Measurements from ENCODE around the gene ALAS1. TPM values are rescaled to one million over a fixed set of nuclear protein-coding genes. Genes with fewer than 3 reads are reported as not detected.

ALAS1 gene
- total and polyA plus RNA-seq, 2 of the 13 experiments (the other 11 are each of a cell fraction or from before 2014, with no cell fraction given): 36.0 to 43.2 TPM

- H3K9ac ChIP-seq (ENCODE audit: insufficient read depth, low read depth, low read length): no peak overlapping the region
- H3K27me3 ChIP-seq (ENCODE audit: control insufficient read depth in 1 of 2, insufficient read depth in 2 of 2, low read length in 2 of 2): no peaks in the 10 kb centered on the region
- no peak for ATAC-seq
- DNase-seq (ENCODE audit: low spot score): no peak
- TF ChIP-seq HNRNPL (IDR thresholded peaks at IDR 0.05; ENCODE audit: low read depth, low read length) (no peak), CREB1 (IDR thresholded peaks at IDR 0.05) (peak; percentile 54), CREB1 (CRISPR knock-in tag; IDR thresholded peaks at IDR 0.05) (no peak)
- H3K4me2 ChIP-seq (ENCODE audit: low read depth, low read length): no peak overlapping the region
- no peaks in the 10 kb centered on the region for H3K9me3 ChIP-seq (ENCODE audit: low read length)
- no TSS peak for BruUV-seq (replicated peaks)
- no peaks in the 10 kb centered on the region for H3K79me2 ChIP-seq (ENCODE audit: insufficient read depth, low read length)
- WGBS (ENCODE audit: low lambda C conversion rate): 81% methylated on average over 3 of the region's 8 CpGs
- FAIRE-seq: no peak
- H3K4me3 ChIP-seq (replicated peaks in 1 of 3; ENCODE audit: insufficient read depth in 1 of 3, low read depth in 2 of 3, low read length in 3 of 3): no peak overlapping the region
- POLR2A ChIA-PET: no interaction called here
- no peaks in the 10 kb centered on the region for H3K36me3 ChIP-seq (replicated peaks in 1 of 2; ENCODE audit: control insufficient read depth in 1 of 2, insufficient read depth in 2 of 2, low read length in 2 of 2)
- H3K4me1 ChIP-seq (ENCODE audit: insufficient read depth, low read length): peaks cover 90% of the 10 kb centered on the region
- no peak overlapping the region for H3K27ac ChIP-seq (ENCODE audit: extremely low read length, insufficient read depth, low read length)
- in situ Hi-C loops (cut with HindIII; ENCODE audit: extremely low pct_ligation_motif_present, low pct_unique_long_range_greater_than_20kb) (no loop called here), intact Hi-C loops (cut with micrococcal nuclease; ENCODE audit: unreplicated experiment) (no loop called here)
- no peak overlapping the region for H2AFZ ChIP-seq (ENCODE audit: low read length)
- H4K20me1 ChIP-seq (ENCODE audit: insufficient read depth, low read length): no peaks in the 10 kb centered on the region
- CTCF ChIA-PET (ENCODE audit: low intra/inter-chr PET ratio, low total read pairs): no interaction called here
Measured at GRCh38 chr3:52184690-52185089, 13.3 kb upstream of the ALAS1 start.

- peaks cover 90% of the 10 kb centered on the region for H3K4me1 ChIP-seq (ENCODE audit: insufficient read depth, low read length)
- 89% methylated on average over 2 of the region's 6 CpGs for WGBS (ENCODE audit: low lambda C conversion rate)
- DNase-seq (ENCODE audit: low spot score) (no peak), FAIRE-seq (no peak), ATAC-seq (no peak)
- H3K4me2 ChIP-seq (ENCODE audit: low read depth, low read length): no peak overlapping the region
- no TSS peak for BruUV-seq (replicated peaks)
- H3K27ac ChIP-seq (ENCODE audit: extremely low read length, insufficient read depth, low read length): no peak overlapping the region
- no peaks in the 10 kb centered on the region for H3K79me2 ChIP-seq (ENCODE audit: insufficient read depth, low read length)
- in situ Hi-C loops (cut with HindIII; ENCODE audit: extremely low pct_ligation_motif_present, low pct_unique_long_range_greater_than_20kb): no loop called here
- no peaks in the 10 kb centered on the region for H3K27me3 ChIP-seq (ENCODE audit: control insufficient read depth in 1 of 2, insufficient read depth in 2 of 2, low read length in 2 of 2)
- no peaks in the 10 kb centered on the region for H3K36me3 ChIP-seq (replicated peaks in 1 of 2; ENCODE audit: control insufficient read depth in 1 of 2, insufficient read depth in 2 of 2, low read length in 2 of 2)
- intact Hi-C loops (cut with micrococcal nuclease; ENCODE audit: unreplicated experiment): no loop called here
- no peak overlapping the region for H2AFZ ChIP-seq (ENCODE audit: low read length)
- H3K9ac ChIP-seq (ENCODE audit: insufficient read depth, low read depth, low read length): no peak overlapping the region
- H3K4me3 ChIP-seq (replicated peaks in 1 of 3; ENCODE audit: insufficient read depth in 1 of 3, low read depth in 2 of 3, low read length in 3 of 3): no peak overlapping the region
- H3K9me3 ChIP-seq (ENCODE audit: low read length): no peaks in the 10 kb centered on the region
- POLR2A ChIA-PET: interaction anchor here (0.6 to 1.6 kb wide), 4 partner anchors 8 to 685 kb away, joined by 3 to 4 read pairs (median 3); partner anchors contain the start of gene DCAF1
- H4K20me1 ChIP-seq (ENCODE audit: insufficient read depth, low read length): no peaks in the 10 kb centered on the region
- CTCF ChIA-PET (ENCODE audit: low intra/inter-chr PET ratio, low total read pairs): no interaction called here
- no peak for TF ChIP-seq ZNF691 (CRISPR knock-in tag; IDR thresholded peaks at IDR 0.05; ENCODE audit: borderline replicate concordance, low read depth)
- TF ChIP-seq KLF9 (CRISPR knock-in tag; IDR thresholded peaks at IDR 0.05; ENCODE audit: low read depth): no peak
- no peak for TF ChIP-seq ZNF3 (CRISPR knock-in tag; IDR thresholded peaks at IDR 0.05)
- no peak for TF ChIP-seq MBNL3 (CRISPR knock-in tag; conservative IDR thresholded peaks at IDR 0.05)
- no peak for TF ChIP-seq POLR2AphosphoS5 (IDR thresholded peaks at IDR 0.05; ENCODE audit: low read depth, low read length)
- TF ChIP-seq, protein P1, sequence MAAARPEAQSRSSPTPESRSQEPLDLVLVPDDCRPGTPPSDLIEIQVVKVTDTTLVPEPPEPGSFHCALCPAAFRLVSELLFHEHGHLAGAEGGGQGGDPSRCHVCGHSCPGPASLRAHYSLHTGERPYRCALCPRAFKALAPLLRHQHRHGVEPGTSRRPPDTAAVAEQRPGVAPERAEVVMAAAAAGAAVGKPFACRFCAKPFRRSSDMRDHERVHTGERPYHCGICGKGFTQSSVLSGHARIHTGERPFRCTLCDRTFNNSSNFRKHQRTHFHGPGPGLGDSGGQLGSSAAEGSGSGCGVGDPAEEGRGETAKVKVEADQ (CRISPR knock-in tag; IDR thresholded peaks at IDR 0.05; ENCODE audit: borderline replicate concordance): no peak
- no peak for TF ChIP-seq ZNF775 (CRISPR knock-in tag; IDR thresholded peaks at IDR 0.05; ENCODE audit: borderline replicate concordance)
- no peak for TF ChIP-seq ZNF329 (CRISPR knock-in tag; IDR thresholded peaks at IDR 0.05; ENCODE audit: low read depth)
- TF ChIP-seq, protein P2, sequence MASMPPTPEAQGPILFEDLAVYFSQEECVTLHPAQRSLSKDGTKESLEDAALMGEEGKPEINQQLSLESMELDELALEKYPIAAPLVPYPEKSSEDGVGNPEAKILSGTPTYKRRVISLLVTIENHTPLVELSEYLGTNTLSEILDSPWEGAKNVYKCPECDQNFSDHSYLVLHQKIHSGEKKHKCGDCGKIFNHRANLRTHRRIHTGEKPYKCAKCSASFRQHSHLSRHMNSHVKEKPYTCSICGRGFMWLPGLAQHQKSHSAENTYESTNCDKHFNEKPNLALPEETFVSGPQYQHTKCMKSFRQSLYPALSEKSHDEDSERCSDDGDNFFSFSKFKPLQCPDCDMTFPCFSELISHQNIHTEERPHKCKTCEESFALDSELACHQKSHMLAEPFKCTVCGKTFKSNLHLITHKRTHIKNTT (CRISPR knock-in tag; IDR thresholded peaks at IDR 0.05): no peak
- no peak for TF ChIP-seq SKIL (CRISPR knock-in tag; IDR thresholded peaks at IDR 0.05; ENCODE audit: borderline replicate concordance)
- no peak for TF ChIP-seq YY1 (IDR thresholded peaks at IDR 0.05; ENCODE audit: insufficient read depth, insufficient replicate concordance, low read depth, low read length)
Measured at GRCh38 chr3:52185311-52185710, 12.6 kb upstream of the ALAS1 start.

Measured in HepG2 (cell line).